Measurements from ENCODE around the gene MRPS30.

DNA sequence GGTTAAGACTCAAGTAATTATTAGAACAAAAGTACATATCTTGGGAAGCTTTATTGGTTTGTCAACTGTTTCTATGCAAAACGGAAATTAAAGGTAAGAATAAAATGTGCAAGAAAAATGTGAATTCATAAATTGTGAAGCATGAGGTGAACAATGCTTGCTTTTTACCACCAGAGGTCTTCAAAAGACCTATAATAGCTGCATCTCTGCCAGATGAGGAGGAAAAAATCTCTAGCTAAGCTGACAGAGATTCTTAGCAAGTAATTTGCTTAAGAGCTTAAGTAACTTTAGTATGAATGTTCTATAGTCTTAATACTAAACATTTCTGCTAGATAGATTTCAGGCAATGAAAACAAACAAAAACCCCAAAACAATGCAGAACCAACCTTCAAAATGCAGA is 54.1 kb downstream of the MRPS30 start:
- TF ChIP-seq, protein P1, sequence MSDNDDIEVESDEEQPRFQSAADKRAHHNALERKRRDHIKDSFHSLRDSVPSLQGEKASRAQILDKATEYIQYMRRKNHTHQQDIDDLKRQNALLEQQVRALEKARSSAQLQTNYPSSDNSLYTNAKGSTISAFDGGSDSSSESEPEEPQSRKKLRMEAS (IDR thresholded peaks at IDR 0.05), result no peak
- TF ChIP-seq EP300 (IDR thresholded peaks at IDR 0.05; ENCODE audit: borderline replicate concordance) (no peak), ZBTB7A (IDR thresholded peaks at IDR 0.05; ENCODE audit: low read depth) (no peak), EGR1 (IDR thresholded peaks at IDR 0.05) (no peak), TEAD4 (IDR thresholded peaks at IDR 0.05) (no peak), TAF1 (IDR thresholded peaks at IDR 0.05; ENCODE audit: low read depth) (no peak), CEBPB (IDR thresholded peaks at IDR 0.05) (no peak), YY1 (IDR thresholded peaks at IDR 0.05; ENCODE audit: low read depth) (no peak), CREB1 (IDR thresholded peaks at IDR 0.05; ENCODE audit: low read depth) (no peak), FOXM1 (IDR thresholded peaks at IDR 0.05; ENCODE audit: borderline replicate concordance, low read depth) (no peak), NFIC (IDR thresholded peaks at IDR 0.05) (no peak), RAD21 (IDR thresholded peaks at IDR 0.05; ENCODE audit: low read depth) (peak; percentile 45)
- TF ChIP-seq, protein P2, sequence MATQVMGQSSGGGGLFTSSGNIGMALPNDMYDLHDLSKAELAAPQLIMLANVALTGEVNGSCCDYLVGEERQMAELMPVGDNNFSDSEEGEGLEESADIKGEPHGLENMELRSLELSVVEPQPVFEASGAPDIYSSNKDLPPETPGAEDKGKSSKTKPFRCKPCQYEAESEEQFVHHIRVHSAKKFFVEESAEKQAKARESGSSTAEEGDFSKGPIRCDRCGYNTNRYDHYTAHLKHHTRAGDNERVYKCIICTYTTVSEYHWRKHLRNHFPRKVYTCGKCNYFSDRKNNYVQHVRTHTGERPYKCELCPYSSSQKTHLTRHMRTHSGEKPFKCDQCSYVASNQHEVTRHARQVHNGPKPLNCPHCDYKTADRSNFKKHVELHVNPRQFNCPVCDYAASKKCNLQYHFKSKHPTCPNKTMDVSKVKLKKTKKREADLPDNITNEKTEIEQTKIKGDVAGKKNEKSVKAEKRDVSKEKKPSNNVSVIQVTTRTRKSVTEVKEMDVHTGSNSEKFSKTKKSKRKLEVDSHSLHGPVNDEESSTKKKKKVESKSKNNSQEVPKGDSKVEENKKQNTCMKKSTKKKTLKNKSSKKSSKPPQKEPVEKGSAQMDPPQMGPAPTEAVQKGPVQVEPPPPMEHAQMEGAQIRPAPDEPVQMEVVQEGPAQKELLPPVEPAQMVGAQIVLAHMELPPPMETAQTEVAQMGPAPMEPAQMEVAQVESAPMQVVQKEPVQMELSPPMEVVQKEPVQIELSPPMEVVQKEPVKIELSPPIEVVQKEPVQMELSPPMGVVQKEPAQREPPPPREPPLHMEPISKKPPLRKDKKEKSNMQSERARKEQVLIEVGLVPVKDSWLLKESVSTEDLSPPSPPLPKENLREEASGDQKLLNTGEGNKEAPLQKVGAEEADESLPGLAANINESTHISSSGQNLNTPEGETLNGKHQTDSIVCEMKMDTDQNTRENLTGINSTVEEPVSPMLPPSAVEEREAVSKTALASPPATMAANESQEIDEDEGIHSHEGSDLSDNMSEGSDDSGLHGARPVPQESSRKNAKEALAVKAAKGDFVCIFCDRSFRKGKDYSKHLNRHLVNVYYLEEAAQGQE (IDR thresholded peaks at IDR 0.05; ENCODE audit: low read depth), result no peak
- TF ChIP-seq, protein P3, sequence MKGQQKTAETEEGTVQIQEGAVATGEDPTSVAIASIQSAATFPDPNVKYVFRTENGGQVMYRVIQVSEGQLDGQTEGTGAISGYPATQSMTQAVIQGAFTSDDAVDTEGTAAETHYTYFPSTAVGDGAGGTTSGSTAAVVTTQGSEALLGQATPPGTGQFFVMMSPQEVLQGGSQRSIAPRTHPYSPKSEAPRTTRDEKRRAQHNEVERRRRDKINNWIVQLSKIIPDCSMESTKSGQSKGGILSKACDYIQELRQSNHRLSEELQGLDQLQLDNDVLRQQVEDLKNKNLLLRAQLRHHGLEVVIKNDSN (IDR thresholded peaks at IDR 0.05), result no peak
